Spleen (tissue), 7 donors: ENCODE data around the gene PPP1R9B.

Experiments
- POLR2A ChIP-seq, 3 donors: fragments of 450-650 bp; IDR thresholded peaks; one replicate each; pipeline ENCODE4 v1.5.1; 2017; ENCODE audit warnings: antibody characterized with exemption in 3 of 3, mild to moderate bottlenecking in 1 of 3
- TF ChIP-seq, protein P1 (sequence below), 11 experiments: fragments of 200-600 bp in 7 of 11; fragments of 450-650 bp in 4 of 11; sonication (generic) in 4 of 11; IDR thresholded peaks in 8 of 11; conservative IDR thresholded peaks in 3 of 11; 1 replicate in 7 of 11; 2 replicates in 4 of 11; pipeline versions ENCODE4 v1.4.0 to v1.8.0; 2016 to 2021; ENCODE audit warnings: antibody characterized with exemption in 11 of 11, inconsistent platforms in 4 of 11, mild to moderate bottlenecking in 1 of 11
- donor health status: DM: no; HTN: no; CAD: no; lungs with moderate emphysema.
- donor health status: DM: no; HTN: no; CAD: no.
- donor health status: DM: no; HTN: no; CAD: no.

DNA sequence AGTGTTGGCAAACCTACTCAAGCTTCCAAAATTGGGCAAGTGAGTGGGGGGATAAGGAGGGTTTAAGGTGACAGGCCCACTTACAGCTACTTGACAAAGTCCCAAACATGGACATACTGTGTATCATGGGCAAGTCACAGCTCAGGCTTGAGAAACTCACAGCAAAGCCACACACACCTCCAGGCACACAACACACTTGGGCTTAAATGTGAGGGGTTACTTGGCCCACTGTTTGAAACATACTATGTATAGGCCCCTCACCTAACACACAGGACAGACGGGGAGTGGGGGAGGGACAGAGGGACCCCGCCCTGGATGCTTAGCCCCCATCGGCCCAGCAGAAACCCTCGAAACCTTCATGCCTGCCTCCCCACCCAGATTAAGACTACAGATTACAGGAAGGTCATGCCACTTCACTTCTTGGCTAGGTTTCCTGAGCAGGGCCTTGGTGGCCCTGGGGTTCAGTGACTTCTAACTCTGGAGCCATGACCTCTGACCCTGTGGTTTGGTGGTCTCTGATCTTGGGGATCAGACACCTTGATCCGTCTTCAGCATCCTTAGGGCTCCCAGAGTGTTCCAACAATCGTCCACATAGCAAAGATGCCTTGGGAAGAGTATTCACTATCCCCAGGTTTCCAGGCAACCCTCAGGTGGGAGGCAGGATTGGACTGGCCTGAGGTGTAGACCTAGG lies 18.2 kb downstream of the PPP1R9B start:
- TF ChIP-seq, protein P1, sequence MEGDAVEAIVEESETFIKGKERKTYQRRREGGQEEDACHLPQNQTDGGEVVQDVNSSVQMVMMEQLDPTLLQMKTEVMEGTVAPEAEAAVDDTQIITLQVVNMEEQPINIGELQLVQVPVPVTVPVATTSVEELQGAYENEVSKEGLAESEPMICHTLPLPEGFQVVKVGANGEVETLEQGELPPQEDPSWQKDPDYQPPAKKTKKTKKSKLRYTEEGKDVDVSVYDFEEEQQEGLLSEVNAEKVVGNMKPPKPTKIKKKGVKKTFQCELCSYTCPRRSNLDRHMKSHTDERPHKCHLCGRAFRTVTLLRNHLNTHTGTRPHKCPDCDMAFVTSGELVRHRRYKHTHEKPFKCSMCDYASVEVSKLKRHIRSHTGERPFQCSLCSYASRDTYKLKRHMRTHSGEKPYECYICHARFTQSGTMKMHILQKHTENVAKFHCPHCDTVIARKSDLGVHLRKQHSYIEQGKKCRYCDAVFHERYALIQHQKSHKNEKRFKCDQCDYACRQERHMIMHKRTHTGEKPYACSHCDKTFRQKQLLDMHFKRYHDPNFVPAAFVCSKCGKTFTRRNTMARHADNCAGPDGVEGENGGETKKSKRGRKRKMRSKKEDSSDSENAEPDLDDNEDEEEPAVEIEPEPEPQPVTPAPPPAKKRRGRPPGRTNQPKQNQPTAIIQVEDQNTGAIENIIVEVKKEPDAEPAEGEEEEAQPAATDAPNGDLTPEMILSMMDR (IDR thresholded peaks at IDR 0.05 in 8 of 11, conservative IDR thresholded peaks at IDR 0.05 in 3 of 11) = no peak
- no peak for TF ChIP-seq POLR2A (IDR thresholded peaks at IDR 0.05)
